Cortex of kidney (tissue), 1 donor: ENCODE results near the gene SHISAL1.
"Not testable (repeated sequence)": the region's sequence is repeated elsewhere in the genome, so short reads cannot be mapped to it uniquely, and the experiment has no call there.

ENCODE experiments used
- DNase-seq: peaks from one replicate; lab custom pipeline; 2025; lab: John Stamatoyannopoulos, UW

Gene SHISAL1

GRCh38 chr22:44328326-44328725 is 15.6 kb upstream of the SHISAL1 start:
- DNase-seq: no peak

- no peak for DNase-seq
Observed at GRCh38 chr22:44326491-44326885, 13.7 kb upstream of the SHISAL1 start.

GRCh38 chr22:44325718-44326490 is 13.2 kb upstream of the SHISAL1 start:
- no peak for DNase-seq

GRCh38 chr22:44323140-44323790 is 10.5 kb upstream of the SHISAL1 start:
- not testable (repeated sequence) for DNase-seq

- DNase-seq: no peak
Observed at GRCh38 chr22:44319685-44320084, 6.9 kb upstream of the SHISAL1 start.

- no peak for DNase-seq
Observed at GRCh38 chr22:44318751-44319150, 6.0 kb upstream of the SHISAL1 start.

GRCh38 chr22:44317886-44318637 is 5.3 kb upstream of the SHISAL1 start:
- no peak for DNase-seq

GRCh38 chr22:44317123-44317444 is 4.3 kb upstream of the SHISAL1 start:
- DNase-seq: no peak

- DNase-seq: no peak
Observed at GRCh38 chr22:44316393-44317122, 3.8 kb upstream of the SHISAL1 start.

GRCh38 chr22:44314425-44315067 is 1.8 kb upstream of the SHISAL1 start:
- DNase-seq: no peak

- no peak for DNase-seq
Observed at GRCh38 chr22:44313385-44314006, 745 bp upstream of the SHISAL1 start.

- no peak for DNase-seq
Observed at GRCh38 chr22:44311855-44312170, 938 bp downstream of the SHISAL1 start.

GRCh38 chr22:44311104-44311854 is 1.5 kb downstream of the SHISAL1 start:
- no peak for DNase-seq

GRCh38 chr22:44309647-44310046 is 3.1 kb downstream of the SHISAL1 start:
- no peak for DNase-seq

GRCh38 chr22:44309137-44309536 is 3.6 kb downstream of the SHISAL1 start:
- DNase-seq: no peak

- DNase-seq: no peak
Observed at GRCh38 chr22:44307509-44308169, 5.1 kb downstream of the SHISAL1 start.

- no peak for DNase-seq
Observed at GRCh38 chr22:44305888-44306287, 6.9 kb downstream of the SHISAL1 start.

GRCh38 chr22:44305455-44305854 is 7.3 kb downstream of the SHISAL1 start:
- no peak for DNase-seq

GRCh38 chr22:44304911-44305310 is 7.8 kb downstream of the SHISAL1 start:
- no peak for DNase-seq

GRCh38 chr22:44304354-44304753 is 8.4 kb downstream of the SHISAL1 start:
- no peak for DNase-seq
